NCI-H2107 (cell line): Measurements from ENCODE around the gene NDUFB6.
"Not testable (repeated sequence)": the region's sequence is repeated elsewhere in the genome, so short reads cannot be mapped to it uniquely, and the experiment has no call there.

ENCODE experiments used
- DNase-seq: peaks from one replicate; lab custom pipeline; 2025; lab: John Stamatoyannopoulos, UW

The NDUFB6 gene

GRCh38 chr9:32571969-32572899 is 725 bp downstream of the NDUFB6 start:
- no peak for DNase-seq

- DNase-seq: no peak
These were observed 2.7 kb downstream of the NDUFB6 start for GRCh38 chr9:32570262-32570661.

DNA sequence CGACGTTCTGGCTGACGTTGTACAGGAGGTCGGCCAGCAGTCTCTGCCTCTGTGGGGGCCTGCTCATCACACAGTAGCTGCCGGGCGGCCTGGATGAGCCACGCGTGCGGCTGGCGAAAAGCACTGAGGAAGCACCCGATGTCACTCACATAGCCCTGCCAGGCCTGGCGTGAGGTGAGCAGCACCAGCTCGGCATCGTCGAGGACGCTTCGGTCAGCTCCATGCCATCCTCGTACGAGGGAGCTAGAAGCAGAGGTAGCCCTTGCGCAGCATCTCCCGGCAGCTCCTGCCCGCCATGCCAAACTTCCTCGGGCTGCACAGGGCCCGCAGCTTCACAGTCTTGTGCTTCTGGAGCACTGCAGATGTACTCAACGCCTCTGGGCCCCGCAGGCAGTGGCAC is 6.2 kb downstream of the NDUFB6 start:
- DNase-seq: no peak

- no peak for DNase-seq
These were observed 7.0 kb downstream of the NDUFB6 start for GRCh38 chr9:32565967-32566366.

DNA sequence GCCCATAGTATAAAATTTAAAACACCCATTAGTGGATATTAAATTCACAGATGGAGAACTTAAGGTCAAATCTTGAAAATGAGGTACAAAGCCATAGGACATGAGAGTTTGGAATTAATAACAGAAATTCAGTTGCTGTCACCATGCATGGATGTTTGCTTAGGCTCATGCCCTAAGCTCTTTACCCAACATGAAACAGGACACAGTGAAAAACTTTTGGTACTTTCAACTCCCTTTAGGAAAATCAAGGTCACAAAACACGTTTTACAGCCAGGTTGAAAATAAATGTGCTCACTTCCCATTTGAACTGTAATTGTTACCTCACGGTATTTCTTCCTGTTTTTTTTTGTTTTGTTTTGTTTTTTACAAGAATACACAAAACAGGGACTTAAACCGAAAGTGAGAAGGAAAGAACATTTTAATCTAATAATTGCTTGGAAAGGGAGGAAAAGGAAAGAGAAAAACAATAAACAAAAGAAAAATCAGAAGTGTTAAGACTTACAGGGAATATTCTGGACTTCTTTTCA is 14.5 kb downstream of the NDUFB6 start:
- no peak for DNase-seq

DNA sequence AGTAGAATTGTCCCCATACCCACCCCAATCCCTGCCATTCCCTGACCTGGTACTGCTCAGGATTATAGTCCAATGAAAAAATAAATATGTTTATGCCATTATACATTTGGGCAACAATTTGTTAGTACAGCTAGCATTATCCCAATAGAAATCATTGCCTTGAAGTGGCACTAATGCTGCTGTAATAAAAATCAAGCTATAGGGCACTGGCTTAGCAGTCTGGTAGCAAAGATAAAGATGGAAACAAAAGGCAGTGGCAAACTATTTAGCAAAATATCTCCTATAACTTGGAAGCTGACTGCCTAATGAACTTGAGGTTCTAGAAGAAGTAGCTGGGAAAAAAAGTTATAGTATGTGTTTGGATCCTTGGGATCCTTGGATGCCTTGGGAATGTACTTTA is 18.4 kb downstream of the NDUFB6 start:
- DNase-seq: no peak

GRCh38 chr9:32554107-32554506 is 18.9 kb downstream of the NDUFB6 start:
- no peak for DNase-seq

DNA sequence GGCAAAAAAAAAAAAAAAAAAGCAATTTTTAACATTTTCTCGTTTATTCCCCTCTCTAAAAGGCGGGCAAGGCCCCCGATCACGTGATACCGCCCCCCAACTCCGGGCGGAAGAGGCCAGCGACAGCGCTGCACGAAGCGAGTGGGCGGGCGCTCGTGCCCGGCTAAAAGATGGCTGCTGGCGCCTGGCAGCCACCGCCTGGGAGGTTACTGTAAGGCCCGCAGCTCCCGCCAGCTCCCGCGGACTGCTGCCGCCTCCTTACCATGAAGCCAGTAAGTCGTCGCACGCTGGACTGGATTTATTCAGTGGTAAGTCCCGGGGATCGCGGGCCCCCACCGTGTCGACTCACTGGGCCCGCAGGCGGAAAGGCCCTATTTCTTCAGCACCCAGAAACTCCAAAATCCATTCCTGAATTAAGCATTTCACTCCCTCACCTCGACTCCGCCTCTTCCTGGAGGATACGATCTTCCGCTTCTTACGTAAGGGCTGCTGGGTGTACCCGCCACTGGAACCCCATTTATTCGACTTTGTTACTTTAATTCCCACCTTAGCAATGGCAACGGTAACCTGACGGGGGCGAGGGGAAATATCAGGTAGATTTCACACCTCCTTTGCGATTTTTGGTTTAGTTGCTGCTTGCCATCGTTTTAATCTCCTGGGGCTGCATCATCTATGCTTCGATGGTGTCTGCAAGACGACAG is 20.6 kb downstream of the NDUFB6 start, which contains the start of the genes SMIM27 and TOPORS:
Gene SMIM27, plus strand, starts transcription at position 156 of the 701 bp plus-strand sequence. Its CDS starts 108 bp downstream, at position 264.
Gene TOPORS, minus strand, starts transcription at position 415 of the 701 bp plus-strand sequence. Its CDS starts 150 bp downstream, at position 265.
- DNase-seq: peak; percentile 76

DNA sequence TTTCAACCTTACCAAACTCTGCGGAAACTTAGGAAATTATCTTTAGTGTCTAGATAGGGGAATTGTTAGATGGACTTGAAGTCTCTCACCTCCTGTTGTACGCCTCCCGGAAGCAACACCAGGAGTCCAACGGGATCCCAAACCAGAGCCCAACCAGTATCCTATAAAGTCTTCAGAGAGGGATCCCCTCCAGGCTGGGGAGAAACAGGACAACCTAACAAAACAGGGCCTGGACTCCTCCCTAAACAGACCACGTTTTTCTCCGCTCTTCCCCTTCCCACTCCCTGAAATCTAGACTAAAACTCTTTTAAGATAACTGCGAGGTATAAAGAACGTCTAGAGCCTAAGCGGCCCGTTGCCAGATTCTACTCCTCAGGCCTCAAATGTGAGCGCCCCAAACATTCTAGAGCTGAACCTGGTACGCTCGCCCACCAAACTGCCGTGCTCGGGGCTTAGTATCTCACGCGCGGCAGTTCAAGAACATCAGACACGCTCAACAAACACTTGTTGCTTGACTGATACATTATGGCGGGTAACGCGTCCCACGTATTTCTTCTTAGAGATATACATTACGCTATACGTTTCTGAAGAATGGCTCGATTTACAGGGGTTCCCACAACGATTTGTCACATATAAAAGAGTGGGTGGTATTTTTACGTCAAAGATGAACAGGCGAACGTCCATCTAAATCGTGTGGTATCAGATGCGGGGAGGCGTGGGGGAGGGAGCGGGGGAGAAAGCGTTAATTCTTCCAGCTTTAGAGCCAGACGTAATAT is 21.5 kb downstream of the NDUFB6 start:
- no peak for DNase-seq

DNA sequence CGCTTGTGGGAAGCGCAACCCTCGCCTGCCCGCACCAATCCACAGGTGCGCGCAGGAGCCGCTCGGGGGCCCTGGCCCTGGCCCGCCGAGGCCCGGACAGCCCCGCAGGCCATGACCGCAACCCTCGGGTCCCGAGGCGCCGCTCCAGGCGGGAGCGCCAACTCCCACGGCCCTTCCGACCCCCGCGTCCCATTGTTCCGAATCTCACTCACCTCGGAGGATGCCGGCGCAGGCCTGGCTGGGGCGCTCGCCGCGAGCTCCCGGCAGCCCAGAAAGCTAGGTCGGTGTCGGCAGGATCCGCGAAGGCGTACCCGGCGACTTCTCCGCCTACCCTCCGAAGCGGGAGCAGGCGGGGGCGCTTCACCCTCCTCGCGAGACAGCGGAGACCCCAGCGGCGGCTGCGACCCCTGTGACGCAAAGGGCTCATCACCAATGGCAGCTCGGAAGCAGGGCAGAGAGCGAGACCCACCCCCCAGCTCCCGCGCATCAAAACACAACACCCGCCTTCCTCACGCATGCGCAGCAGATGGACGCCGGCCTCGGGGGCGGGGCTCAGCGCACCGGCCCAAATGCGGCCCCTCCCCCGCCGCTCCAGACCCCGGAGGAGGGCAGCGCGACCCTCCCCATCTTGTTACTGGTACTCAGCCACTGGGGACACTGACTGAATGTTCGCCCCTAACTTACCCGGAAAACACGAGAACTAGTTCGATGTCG is 22.2 kb downstream of the NDUFB6 start:
- peak; percentile 36 for DNase-seq

- DNase-seq: no peak
These were observed 22.8 kb downstream of the NDUFB6 start for GRCh38 chr9:32550150-32550561.

DNA sequence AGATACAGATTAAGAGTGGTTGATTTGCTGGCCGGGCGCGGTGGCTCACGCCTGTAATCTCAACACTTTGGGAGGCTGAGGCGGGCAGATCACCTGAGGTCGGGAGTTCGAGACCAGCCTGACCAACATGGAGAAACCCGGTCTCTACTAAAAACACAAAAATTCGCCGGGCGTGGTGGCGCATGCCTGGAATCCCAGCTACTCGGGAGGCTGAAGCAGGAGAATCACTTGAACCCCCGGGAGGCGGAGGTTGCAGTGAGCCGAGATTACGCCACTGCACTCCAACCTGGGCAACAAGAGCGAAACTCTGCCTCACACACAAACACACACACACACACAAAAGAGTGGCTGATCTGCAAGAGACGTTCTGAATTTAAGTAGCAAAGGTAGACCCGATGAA is 24.7 kb downstream of the NDUFB6 start:
- DNase-seq: not testable (repeated sequence)

DNA sequence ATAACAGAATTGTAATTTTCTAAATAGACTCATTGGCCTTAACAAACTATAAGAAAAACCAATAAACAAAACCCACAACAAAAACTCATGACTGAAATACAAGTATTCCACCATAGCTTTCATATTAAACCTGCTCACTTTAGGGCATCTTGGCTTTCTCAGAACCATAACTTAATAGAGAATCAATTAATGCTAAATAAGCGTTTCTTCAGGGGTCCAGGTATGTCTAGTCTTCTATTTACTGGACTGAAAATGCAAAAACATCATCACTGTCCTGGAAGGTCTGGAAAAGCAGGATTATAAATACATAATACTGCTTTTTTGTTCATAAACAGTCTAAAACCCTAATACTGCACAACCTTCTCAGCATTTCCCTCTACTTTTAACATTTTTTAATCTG is 27.1 kb downstream of the NDUFB6 start:
- DNase-seq: no peak

GRCh38 chr9:32543047-32543446 is 29.9 kb downstream of the NDUFB6 start:
- no peak for DNase-seq

DNA sequence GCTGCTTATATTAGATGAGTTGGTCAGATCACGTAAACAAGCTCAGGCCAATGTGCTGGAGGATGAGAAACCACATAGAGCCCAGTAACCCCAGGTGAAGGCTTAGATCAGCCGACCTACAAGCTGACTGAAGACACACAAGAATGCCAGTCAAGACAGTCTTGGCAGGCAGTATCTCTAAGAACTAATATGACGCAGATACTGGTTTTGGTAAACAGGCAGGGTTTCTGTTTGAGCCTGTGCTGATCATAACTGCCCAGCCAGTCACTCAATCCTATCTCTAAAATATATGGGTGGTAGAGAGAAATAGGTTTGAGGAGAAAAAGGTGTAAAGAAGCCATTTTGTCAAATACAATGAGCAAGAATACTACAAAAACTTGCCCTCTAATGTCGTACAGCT is 39.1 kb downstream of the NDUFB6 start:
- no peak for DNase-seq

GRCh38 chr9:32533336-32533735 is 39.6 kb downstream of the NDUFB6 start:
- no peak for DNase-seq

GRCh38 chr9:32526707-32527048 is 46.3 kb downstream of the NDUFB6 start:
- no peak for DNase-seq

DNA sequence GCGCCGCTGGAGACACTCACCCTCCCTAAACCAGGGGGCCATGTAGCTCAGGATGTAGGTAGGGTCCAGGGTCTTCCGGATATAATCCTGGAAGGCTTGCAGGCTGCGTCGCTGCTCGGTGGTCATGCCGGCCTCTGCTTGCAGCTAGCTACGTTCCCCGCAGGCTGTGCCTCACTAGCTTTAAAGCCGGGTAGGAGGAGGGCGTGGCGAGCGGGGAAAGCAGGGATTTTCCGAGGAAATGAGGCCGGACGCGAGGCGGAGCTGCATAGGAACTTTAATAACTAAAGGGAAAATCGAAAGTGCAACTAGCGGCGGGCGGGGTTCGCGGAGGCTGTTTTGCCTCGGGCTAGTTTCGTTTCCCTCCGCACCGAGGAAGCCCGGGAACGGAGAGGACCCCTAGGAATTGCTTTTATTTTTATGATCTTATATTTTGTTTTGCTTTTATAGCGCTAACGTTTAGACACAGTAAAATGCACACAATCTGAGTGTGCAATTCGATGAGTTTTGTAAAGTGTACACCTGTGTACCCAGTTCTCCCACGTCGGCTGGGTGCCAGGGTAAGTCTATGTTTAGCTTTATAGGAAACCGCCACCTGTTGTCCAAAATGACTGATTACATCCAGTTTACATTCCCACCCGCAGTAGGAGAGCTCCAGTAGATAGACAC is 46.8 kb downstream of the NDUFB6 start, which contains the start of gene RIGI:
Gene RIGI, minus strand, starts transcription at position 156 of the 666 bp plus-strand sequence. Its CDS starts 30 bp downstream, at position 126.
- peak; percentile 72 for DNase-seq

DNA sequence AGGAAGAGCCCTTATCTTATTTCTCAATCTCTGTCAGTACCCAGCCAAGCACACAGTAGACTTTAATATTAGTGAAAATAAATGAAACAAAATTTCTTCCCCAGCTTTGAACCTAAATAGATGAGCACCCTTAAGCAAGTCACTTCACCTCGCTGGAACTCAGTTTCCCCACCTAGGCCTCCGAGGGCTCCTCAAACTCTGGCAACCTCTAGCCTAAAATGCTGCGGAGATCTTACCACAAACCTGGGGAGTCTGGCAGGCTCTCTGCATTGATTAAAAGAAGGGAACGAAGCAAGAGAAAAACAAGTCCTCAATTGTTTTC is 47.3 kb downstream of the NDUFB6 start:
- DNase-seq: peak; percentile 24

DNA sequence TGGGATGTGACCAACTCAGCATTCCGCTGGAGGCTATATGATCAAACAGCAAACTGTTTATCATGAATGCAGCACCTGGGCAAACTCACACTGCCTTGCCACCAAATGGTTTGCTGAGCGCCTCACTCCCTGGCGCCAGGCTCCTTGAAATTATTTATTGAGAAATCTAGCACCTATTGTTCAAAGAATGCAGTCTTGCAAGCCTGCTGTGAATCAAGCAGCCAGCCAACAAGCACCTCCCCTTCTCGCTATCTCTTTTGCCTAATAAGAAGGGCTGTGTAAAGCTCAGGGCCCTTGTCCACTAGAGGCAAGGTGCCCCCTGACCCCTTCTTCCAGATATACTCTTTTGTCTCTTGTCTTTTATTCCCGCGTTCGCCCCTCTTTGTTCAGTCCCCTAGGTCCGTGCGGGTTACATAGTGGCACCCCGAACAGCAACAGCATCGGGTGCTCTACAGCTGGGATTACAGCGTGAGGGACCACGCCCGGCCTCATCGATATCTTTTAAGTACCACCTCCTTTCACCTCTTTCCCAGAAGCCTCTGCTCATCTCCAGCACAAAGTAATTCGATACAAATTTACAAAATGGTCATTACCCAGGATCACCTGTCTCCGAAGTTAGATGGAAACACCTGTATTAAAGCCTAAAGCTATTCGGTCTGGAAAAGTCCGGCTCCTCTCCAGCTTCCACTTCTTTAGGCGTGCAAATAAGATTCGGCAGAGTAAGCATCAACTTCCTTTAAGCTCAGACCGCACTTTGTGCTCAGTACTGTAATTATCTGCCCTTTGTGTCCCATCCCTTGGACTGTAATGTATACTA is 47.9 kb downstream of the NDUFB6 start:
- DNase-seq: no peak
